Vagina (tissue), 2 donors: ENCODE data around the gene AQP12B. TPM values are rescaled to one million over a fixed set of nuclear protein-coding genes. Genes with fewer than 3 reads are reported as not detected.

ENCODE experiments used
- DNase-seq, 2 donors: peaks; one replicate each; pipeline ENCODE4 v3.0.0-alpha.2; 2017; ENCODE audit errors: extremely low spot score in 2 of 2
- H3K27ac ChIP-seq: fragments of 200-600 bp; sonication (generic); one replicate; pipeline ENCODE4 v1.5.1; 2019
- H3K27me3 ChIP-seq: fragments of 200-600 bp; sonication (generic); one replicate; pipeline ENCODE4 v1.5.1; 2019
- H3K36me3 ChIP-seq, 2 donors: fragments of 200-600 bp; sonication (generic); one replicate each; pipeline ENCODE4 v1.5.1; 2017 to 2019
- H3K4me1 ChIP-seq: fragments of 200-600 bp; sonication (generic); one replicate; pipeline ENCODE4 v1.5.1; 2019
- H3K4me3 ChIP-seq, 2 donors: fragments of 200-600 bp; sonication (generic); 1 replicate in 1 of 2; 2 replicates in 1 of 2; pipeline ENCODE4 v1.5.1; 2016 to 2019
- H3K9me3 ChIP-seq: fragments of 200-600 bp; sonication (generic); one replicate; pipeline ENCODE4 v1.5.1; 2019
- CTCF ChIP-seq, 3 experiments: fragments of 450-650 bp in 2 of 3; fragments of 200-600 bp in 1 of 3; sonication (generic) in 1 of 3; IDR thresholded peaks; one replicate each; pipeline ENCODE4 v1.5.1; 2017 to 2019; ENCODE audit warnings: antibody characterized with exemption in 3 of 3, mild to moderate bottlenecking in 2 of 3, moderate library complexity in 2 of 3
- POLR2A ChIP-seq, 2 donors: fragments of 450-650 bp; IDR thresholded peaks; one replicate each; pipeline ENCODE4 v1.6.1; 2017; ENCODE audit warnings: antibody characterized with exemption in 2 of 2, mild to moderate bottlenecking in 2 of 2, moderate library complexity in 2 of 2
- POLR2AphosphoS5 ChIP-seq, 2 donors: sonication (generic); formaldehyde crosslinking; IDR thresholded peaks; one replicate each; pipeline ENCODE4 v1.9.0; 2017; ENCODE audit warnings: antibody characterized with exemption in 2 of 2, mild to moderate bottlenecking in 2 of 2, low read depth in 1 of 2; ENCODE audit not compliant: insufficient read depth in 1 of 2
- intact Hi-C: fragments of 100-400 bp; cut with DNase I; formaldehyde crosslinking; loops from one replicate; pipeline ENCODE4 v1.15.1; 2023
- total RNA-seq: library from RNA; depleted of rRNA; stranded (reverse); fragments of >200 nt; gene quantifications from one replicate; pipeline ENCODE4 v1.2.3, GENCODE V29; 2016

Gene AQP12B
- total RNA-seq, 1 donor from 2014 or later = not detected

- intact Hi-C loops = no loop called here
- no peak overlapping the region for H3K27ac ChIP-seq
- no peak for DNase-seq
These were observed 35.1 kb downstream of the AQP12B start for GRCh38 chr2:240647503-240648154.

GRCh38 chr2:240646900-240647502 is 35.7 kb downstream of the AQP12B start:
- H3K27me3 ChIP-seq = no peaks in the 10 kb centered on the region

More at GRCh38 chr2:240647503-240648154, 35.1 kb downstream of the AQP12B start:
- no peaks in the 10 kb centered on the region for H3K4me1 ChIP-seq
- H3K9me3 ChIP-seq = no peaks in the 10 kb centered on the region
- no peaks in the 10 kb centered on the region for H3K27me3 ChIP-seq
- H3K4me3 ChIP-seq = no peak overlapping the region
- H3K36me3 ChIP-seq = no peaks in the 10 kb centered on the region
- TF ChIP-seq POLR2A (IDR thresholded peaks at IDR 0.05) = no peak

GRCh38 chr2:240646176-240646899 is 36.3 kb downstream of the AQP12B start:
- no peaks in the 10 kb centered on the region for H3K4me1 ChIP-seq
- H3K4me3 ChIP-seq = no peak overlapping the region
- H3K27ac ChIP-seq = no peak overlapping the region
- DNase-seq = no peak
- no peaks in the 10 kb centered on the region for H3K36me3 ChIP-seq
- no peaks in the 10 kb centered on the region for H3K27me3 ChIP-seq
- TF ChIP-seq CTCF (IDR thresholded peaks at IDR 0.05) (no peak), POLR2AphosphoS5 (IDR thresholded peaks at IDR 0.05; ENCODE audit: insufficient read depth in 1 of 2, low read depth in 1 of 2) (no peak), POLR2A (IDR thresholded peaks at IDR 0.05) (no peak)
- H3K9me3 ChIP-seq = no peaks in the 10 kb centered on the region
- intact Hi-C loops = no loop called here

More at GRCh38 chr2:240646900-240647502, 35.7 kb downstream of the AQP12B start:
- peak in 1 of 2 donors; percentile 77 for DNase-seq
- Histone ChIP-seq H3K27ac (no peak overlapping the region), H3K9me3 (no peaks in the 10 kb centered on the region), H3K4me1 (no peaks in the 10 kb centered on the region), H3K36me3 (no peaks in the 10 kb centered on the region), H3K4me3 (no peak overlapping the region)
- intact Hi-C loops = no loop called here
- no peak for TF ChIP-seq CTCF (IDR thresholded peaks at IDR 0.05)
- TF ChIP-seq POLR2A (IDR thresholded peaks at IDR 0.05) = no peak

GRCh38 chr2:240645801-240646175 is 36.9 kb downstream of the AQP12B start:
- no peaks in the 10 kb centered on the region for H3K27me3 ChIP-seq
- no peaks in the 10 kb centered on the region for H3K9me3 ChIP-seq
- intact Hi-C loops = no loop called here
- no peak for TF ChIP-seq POLR2A (IDR thresholded peaks at IDR 0.05)
- no peak for TF ChIP-seq POLR2AphosphoS5 (IDR thresholded peaks at IDR 0.05; ENCODE audit: insufficient read depth in 1 of 2, low read depth in 1 of 2)
- TF ChIP-seq CTCF (IDR thresholded peaks at IDR 0.05) = no peak
- H3K4me1 ChIP-seq = no peaks in the 10 kb centered on the region
- no peak for DNase-seq
- no peaks in the 10 kb centered on the region for H3K36me3 ChIP-seq
- H3K4me3 ChIP-seq = no peak overlapping the region
- no peak overlapping the region for H3K27ac ChIP-seq

- intact Hi-C loops = no loop called here
- Histone ChIP-seq H3K4me3 (no peak overlapping the region), H3K9me3 (no peaks in the 10 kb centered on the region), H3K36me3 (no peaks in the 10 kb centered on the region), H3K27me3 (no peaks in the 10 kb centered on the region), H3K4me1 (no peaks in the 10 kb centered on the region), H3K27ac (no peak overlapping the region)
- no peak for DNase-seq
- no peak for TF ChIP-seq POLR2AphosphoS5 (IDR thresholded peaks at IDR 0.05; ENCODE audit: insufficient read depth in 1 of 2, low read depth in 1 of 2)
- TF ChIP-seq CTCF (IDR thresholded peaks at IDR 0.05) = no peak
- TF ChIP-seq POLR2A (IDR thresholded peaks at IDR 0.05) = no peak
These were observed 37.3 kb downstream of the AQP12B start for GRCh38 chr2:240645346-240645745.
